GM23248 (cell line): ENCODE results near the gene SLC38A8.

Source experiments
- EZH2 ChIP-seq: fragments of 200-600 bp; sonication (generic); IDR thresholded peaks from 2 replicates; pipeline ENCODE4 v1.6.1; 2018; ENCODE audit warnings: antibody characterized with exemption, mild to moderate bottlenecking; ENCODE audit not compliant: insufficient read depth, poor library complexity, severe bottlenecking
- EZH2phosphoT487 ChIP-seq: fragments of 200-600 bp; sonication (generic); IDR thresholded peaks from 2 replicates; pipeline ENCODE4 v1.6.1; 2018; ENCODE audit warnings: antibody characterized with exemption, moderate library complexity, mild to moderate bottlenecking, low read depth; ENCODE audit not compliant: insufficient read depth

DNA sequence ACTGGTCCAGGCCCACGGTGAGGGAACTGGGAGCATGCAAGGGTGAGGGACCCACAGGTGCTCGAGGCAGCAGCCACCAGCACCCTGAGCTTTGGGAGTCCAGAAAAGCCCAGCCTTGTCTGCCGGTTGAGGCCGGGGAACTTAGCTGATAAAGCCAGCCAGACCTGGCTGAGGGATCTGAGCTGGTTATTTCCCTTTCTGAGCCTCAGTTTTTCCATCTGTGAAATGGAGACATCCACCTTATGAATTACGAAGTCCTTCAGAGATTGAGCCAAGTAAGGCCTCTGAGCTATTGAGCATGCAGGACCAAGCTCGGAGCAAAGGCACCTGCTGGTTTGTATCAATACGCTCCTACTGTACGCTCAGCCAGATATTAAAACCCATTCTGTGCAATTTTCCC is 60.8 kb downstream of the SLC38A8 start:
- TF ChIP-seq EZH2 (no peak), EZH2phosphoT487 (no peak)
